ENCODE measurements around the gene ABCB6. TPM values are rescaled to one million over a fixed set of nuclear protein-coding genes. Genes with fewer than 3 reads are reported as not detected.

The ABCB6 gene
- total and polyA plus RNA-seq, 10 of the 15 experiments (the other 5 are each of a cell fraction or from before 2014, with no cell fraction given), result 2.3 to 22.1 (median 13.8) TPM

DNA sequence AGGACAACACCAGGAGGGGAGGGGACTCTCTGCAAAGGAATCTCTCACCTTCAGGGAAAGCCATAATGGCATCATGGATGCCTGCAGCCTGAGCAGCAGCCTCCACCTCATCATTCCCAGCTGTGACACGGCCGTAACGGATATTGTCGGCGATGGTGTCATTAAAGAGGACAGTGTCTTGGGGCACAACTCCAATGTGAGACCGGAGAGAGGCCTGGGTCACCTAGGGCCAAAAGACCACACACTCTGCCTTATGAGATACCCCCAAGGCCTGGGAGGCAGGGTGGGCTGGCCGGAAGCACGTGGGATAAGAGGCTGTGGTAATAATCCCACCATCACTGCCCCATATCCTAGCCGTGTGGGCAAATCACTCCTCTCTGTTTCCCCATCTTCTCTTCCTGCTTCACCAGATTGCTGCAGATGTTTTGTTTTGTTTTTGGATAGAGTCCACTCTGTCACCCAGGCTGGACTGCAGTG, 7.8 kb downstream of the ABCB6 start (continued):
- TF ChIP-seq, protein P1, sequence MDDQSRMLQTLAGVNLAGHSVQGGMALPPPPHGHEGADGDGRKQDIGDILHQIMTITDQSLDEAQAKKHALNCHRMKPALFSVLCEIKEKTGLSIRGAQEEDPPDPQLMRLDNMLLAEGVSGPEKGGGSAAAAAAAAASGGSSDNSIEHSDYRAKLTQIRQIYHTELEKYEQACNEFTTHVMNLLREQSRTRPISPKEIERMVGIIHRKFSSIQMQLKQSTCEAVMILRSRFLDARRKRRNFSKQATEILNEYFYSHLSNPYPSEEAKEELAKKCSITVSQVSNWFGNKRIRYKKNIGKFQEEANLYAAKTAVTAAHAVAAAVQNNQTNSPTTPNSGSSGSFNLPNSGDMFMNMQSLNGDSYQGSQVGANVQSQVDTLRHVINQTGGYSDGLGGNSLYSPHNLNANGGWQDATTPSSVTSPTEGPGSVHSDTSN (IDR thresholded peaks at IDR 0.05; ENCODE audit: insufficient replicate concordance, low read depth, low read length), result no peak
- TF ChIP-seq, protein P2, sequence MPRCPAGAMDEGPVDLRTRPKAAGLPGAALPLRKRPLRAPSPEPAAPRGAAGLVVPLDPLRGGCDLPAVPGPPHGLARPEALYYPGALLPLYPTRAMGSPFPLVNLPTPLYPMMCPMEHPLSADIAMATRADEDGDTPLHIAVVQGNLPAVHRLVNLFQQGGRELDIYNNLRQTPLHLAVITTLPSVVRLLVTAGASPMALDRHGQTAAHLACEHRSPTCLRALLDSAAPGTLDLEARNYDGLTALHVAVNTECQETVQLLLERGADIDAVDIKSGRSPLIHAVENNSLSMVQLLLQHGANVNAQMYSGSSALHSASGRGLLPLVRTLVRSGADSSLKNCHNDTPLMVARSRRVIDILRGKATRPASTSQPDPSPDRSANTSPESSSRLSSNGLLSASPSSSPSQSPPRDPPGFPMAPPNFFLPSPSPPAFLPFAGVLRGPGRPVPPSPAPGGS (IDR thresholded peaks at IDR 0.05; ENCODE audit: borderline replicate concordance, insufficient read depth, low read depth, low read length, poor library complexity, severe bottlenecking), result no peak

DNA sequence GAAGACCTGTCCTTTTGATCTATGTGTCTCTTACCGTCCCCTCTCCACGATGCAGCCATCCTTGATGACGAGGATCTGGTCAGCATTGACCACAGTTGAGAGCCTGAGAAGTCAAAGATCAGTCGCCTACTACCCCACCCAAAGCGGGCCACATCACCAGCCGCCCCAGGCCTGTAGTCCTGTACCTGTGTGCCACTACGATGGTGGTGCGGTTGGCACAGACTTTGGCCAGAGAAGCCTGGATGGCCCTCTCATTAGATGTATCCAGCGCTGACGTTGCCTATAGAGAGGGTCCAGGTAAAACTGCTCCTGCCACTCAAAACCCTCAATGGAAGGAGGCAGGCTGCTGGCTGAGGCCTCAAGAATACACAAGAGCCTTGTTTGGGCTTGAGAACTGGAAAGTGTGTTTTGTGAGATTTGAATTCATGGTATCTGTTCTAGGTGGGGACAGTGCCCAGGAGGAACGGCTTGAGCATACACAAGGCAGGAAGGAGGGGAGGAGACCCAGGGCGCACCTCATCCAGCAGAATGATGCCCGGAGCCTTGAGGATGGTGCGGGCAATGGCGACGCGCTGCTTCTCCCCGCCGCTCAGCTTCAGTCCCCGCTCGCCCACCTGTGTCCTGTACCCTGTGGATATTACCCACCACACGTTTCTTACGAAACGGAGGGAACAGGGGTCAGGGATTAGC, 8.4 kb downstream of the ABCB6 start:
- Histone ChIP-seq H3K27ac (ENCODE audit: control insufficient read depth, insufficient read depth) (no peak overlapping the region), H2AFZ (ENCODE audit: control insufficient read depth, low read depth, low read length) (no peak overlapping the region), H3K4me3 (no peak overlapping the region), H3K9ac (ENCODE audit: control insufficient read depth, insufficient read depth, low read length) (no peak overlapping the region), H3K9me3 (replicated peaks; ENCODE audit: control insufficient read depth, insufficient read depth, low read length) (no peaks in the 10 kb centered on the region), H4K20me1 (ENCODE audit: control insufficient read depth, insufficient read depth) (no peaks in the 10 kb centered on the region), H3K79me2 (ENCODE audit: control insufficient read depth, insufficient read depth, low read length) (no peaks in the 10 kb centered on the region; the same call in 1 of the 2 replicates), H3K4me1 (ENCODE audit: control insufficient read depth, insufficient read depth, low read length) (peaks cover 8% of the 10 kb centered on the region), H3K27me3 (replicated peaks in 1 of 2; ENCODE audit: control insufficient read depth in 2 of 2, insufficient read depth in 2 of 2, low read length in 1 of 2) (no peaks in the 10 kb centered on the region), H3K36me3 (ENCODE audit: control insufficient read depth in 2 of 2, insufficient read depth in 2 of 2, low read length in 1 of 2) (peaks cover 0 to 12% of the 10 kb centered on the region in 2 experiments; a peak in 3 of 4 replicates), H3K4me2 (ENCODE audit: control insufficient read depth, insufficient read depth) (no peak overlapping the region)
- no peak for ATAC-seq
- DNase-seq (ENCODE audit: low read depth, low spot score), result no peak
- ChIA-PET SMC1A (ENCODE audit: uncharacterized antibody, unreplicated experiment) (no interaction called here), RAD21 (ENCODE audit: unreplicated experiment) (interaction anchor here (1.9 kb wide), 1 partner anchor 34 kb away, joined by 5 read pairs; the partner anchor contains the start of gene CNPPD1), CTCF (interaction anchor here (0.6 kb wide), 1 partner anchor 67 kb away, joined by 3 read pairs; no protein-coding TSS in a partner anchor), POLR2A (interaction anchor here (0.5 to 1.0 kb wide), 2 partner anchors 19 to 34 kb away, joined by 4 read pairs; partner anchors contain the start of gene CNPPD1)
- no TSS peak for BruUV-seq (replicated peaks)
- WGBS (ENCODE audit: insufficient coverage, insufficient replicate concordance, low lambda C conversion rate, missing lambda C conversion rate), result 97% methylated on average over 24 of the region's 24 CpGs
- TF ChIP-seq RCOR1 (conservative IDR thresholded peaks at IDR 0.05; ENCODE audit: low read depth, low read length) (no peak), POLR2A (IDR thresholded peaks at IDR 0.05; ENCODE audit: low read depth, low read length) (peak; percentile 25; the same call in 1 of the 2 replicates), NBN (IDR thresholded peaks at IDR 0.05) (no peak), MEF2A (IDR thresholded peaks at IDR 0.05; ENCODE audit: insufficient read depth, low read depth, low read length) (no peak)
- TF ChIP-seq, protein P3, sequence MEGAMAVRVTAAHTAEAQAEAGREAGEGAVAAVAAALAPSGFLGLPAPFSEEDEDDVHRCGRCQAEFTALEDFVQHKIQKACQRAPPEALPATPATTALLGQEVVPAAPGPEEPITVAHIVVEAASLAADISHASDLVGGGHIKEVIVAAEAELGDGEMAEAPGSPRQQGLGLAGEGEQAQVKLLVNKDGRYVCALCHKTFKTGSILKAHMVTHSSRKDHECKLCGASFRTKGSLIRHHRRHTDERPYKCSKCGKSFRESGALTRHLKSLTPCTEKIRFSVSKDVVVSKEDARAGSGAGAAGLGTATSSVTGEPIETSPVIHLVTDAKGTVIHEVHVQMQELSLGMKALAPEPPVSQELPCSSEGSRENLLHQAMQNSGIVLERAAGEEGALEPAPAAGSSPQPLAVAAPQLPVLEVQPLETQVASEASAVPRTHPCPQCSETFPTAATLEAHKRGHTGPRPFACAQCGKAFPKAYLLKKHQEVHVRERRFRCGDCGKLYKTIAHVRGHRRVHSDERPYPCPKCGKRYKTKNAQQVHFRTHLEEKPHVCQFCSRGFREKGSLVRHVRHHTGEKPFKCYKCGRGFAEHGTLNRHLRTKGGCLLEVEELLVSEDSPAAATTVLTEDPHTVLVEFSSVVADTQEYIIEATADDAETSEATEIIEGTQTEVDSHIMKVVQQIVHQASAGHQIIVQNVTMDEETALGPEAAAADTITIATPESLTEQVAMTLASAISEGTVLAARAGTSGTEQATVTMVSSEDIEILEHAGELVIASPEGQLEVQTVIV (IDR thresholded peaks at IDR 0.05; ENCODE audit: borderline replicate concordance, partially characterized antibody), result no peak
- TF ChIP-seq, protein P4, sequence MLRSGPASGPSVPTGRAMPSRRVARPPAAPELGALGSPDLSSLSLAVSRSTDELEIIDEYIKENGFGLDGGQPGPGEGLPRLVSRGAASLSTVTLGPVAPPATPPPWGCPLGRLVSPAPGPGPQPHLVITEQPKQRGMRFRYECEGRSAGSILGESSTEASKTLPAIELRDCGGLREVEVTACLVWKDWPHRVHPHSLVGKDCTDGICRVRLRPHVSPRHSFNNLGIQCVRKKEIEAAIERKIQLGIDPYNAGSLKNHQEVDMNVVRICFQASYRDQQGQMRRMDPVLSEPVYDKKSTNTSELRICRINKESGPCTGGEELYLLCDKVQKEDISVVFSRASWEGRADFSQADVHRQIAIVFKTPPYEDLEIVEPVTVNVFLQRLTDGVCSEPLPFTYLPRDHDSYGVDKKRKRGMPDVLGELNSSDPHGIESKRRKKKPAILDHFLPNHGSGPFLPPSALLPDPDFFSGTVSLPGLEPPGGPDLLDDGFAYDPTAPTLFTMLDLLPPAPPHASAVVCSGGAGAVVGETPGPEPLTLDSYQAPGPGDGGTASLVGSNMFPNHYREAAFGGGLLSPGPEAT (IDR thresholded peaks at IDR 0.05; ENCODE audit: low read depth), result no peak
- TF ChIP-seq, protein P5, sequence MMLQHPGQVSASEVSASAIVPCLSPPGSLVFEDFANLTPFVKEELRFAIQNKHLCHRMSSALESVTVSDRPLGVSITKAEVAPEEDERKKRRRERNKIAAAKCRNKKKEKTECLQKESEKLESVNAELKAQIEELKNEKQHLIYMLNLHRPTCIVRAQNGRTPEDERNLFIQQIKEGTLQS (IDR thresholded peaks at IDR 0.05; ENCODE audit: borderline replicate concordance, extremely low read depth, low read depth, low read length), result no peak
- FAIRE-seq, result no peak
- in situ Hi-C loops (cut with MboI), result no loop called here
- intact Hi-C loops (cut with micrococcal nuclease; ENCODE audit: unreplicated experiment), result no loop called here

Data from GM12878 (cell line).